Breast epithelium (tissue), 4 donors: ENCODE measurements around the gene IRF2. TPM values are rescaled to one million over a fixed set of nuclear protein-coding genes. Genes with fewer than 3 reads are reported as not detected.
A peak's percentile ranks its signal among the peaks of the same experiment; 100 is the strongest.
"Not testable (repeated sequence)": the region's sequence is repeated elsewhere in the genome, so short reads cannot be mapped to it uniquely, and the experiment has no call there.

ENCODE experiments used
- DNase-seq, 2 donors: peaks; one replicate each; pipeline ENCODE4 v3.0.0-alpha.2; 2019; ENCODE audit warnings: low spot score in 2 of 2
- H3K27ac ChIP-seq, 2 donors: fragments of 200-600 bp; sonication (generic) in 1 of 2; one replicate each; pipeline ENCODE4 v1.5.1; 2016 to 2019; ENCODE audit warnings: mild to moderate bottlenecking in 1 of 2
- H3K27me3 ChIP-seq, 2 donors: fragments of 200-600 bp; sonication (generic) in 1 of 2; one replicate each; pipeline versions ENCODE4 v1.5.1 to v1.6.0; 2017 to 2019; ENCODE audit warnings: control low read depth in 1 of 2, mild to moderate bottlenecking in 1 of 2
- H3K36me3 ChIP-seq: fragments of 200-600 bp; one replicate; pipeline ENCODE4 v1.5.1; 2019
- H3K4me1 ChIP-seq, 2 donors: fragments of 200-600 bp; sonication (generic); one replicate each; pipeline ENCODE4 v1.5.1; 2016 to 2019; ENCODE audit warnings: control low read depth in 1 of 2
- H3K4me3 ChIP-seq, 3 donors: fragments of 200-600 bp; sonication (generic); 1 replicate in 2 of 3; 2 replicates in 1 of 3; pipeline ENCODE4 v1.5.1; 2016 to 2019; ENCODE audit warnings: mild to moderate bottlenecking in 3 of 3, moderate library complexity in 2 of 3
- H3K9me3 ChIP-seq, 2 donors: fragments of 200-600 bp; sonication (generic) in 1 of 2; one replicate each; pipeline ENCODE4 v1.5.1; 2016 to 2019; ENCODE audit warnings: control low read depth in 1 of 2
- POLR2A ChIP-seq: fragments of 450-650 bp; IDR thresholded peaks from one replicate; pipeline ENCODE4 v1.6.1; 2016; ENCODE audit warnings: antibody characterized with exemption, mild to moderate bottlenecking, moderate library complexity
- POLR2AphosphoS5 ChIP-seq, 3 donors: sonication (generic); formaldehyde crosslinking; IDR thresholded peaks; one replicate each; pipeline ENCODE4 v1.6.1; 2017; ENCODE audit warnings: antibody characterized with exemption in 3 of 3
- intact Hi-C: fragments of 100-400 bp; cut with DNase I; formaldehyde crosslinking; loops from one replicate; pipeline ENCODE4 v1.15.1; 2023; ENCODE audit warnings: low total_unique reads
- total RNA-seq, 3 donors: library from RNA; depleted of rRNA; stranded (reverse); fragments of >200 nt; gene quantifications; one replicate each; pipeline ENCODE4 v1.1.0, GENCODE V29; 2016
- TF ChIP-seq, protein P1 (sequence below), 3 donors: fragments of 450-650 bp; IDR thresholded peaks; one replicate each; pipeline ENCODE4 v1.5.1; 2016 to 2017; ENCODE audit warnings: antibody characterized with exemption in 3 of 3, mild to moderate bottlenecking in 3 of 3, moderate library complexity in 3 of 3

Gene IRF2
- total RNA-seq, 3 donors from 2014 or later: 27.4 to 57.8 (median 36.4) TPM

DNA sequence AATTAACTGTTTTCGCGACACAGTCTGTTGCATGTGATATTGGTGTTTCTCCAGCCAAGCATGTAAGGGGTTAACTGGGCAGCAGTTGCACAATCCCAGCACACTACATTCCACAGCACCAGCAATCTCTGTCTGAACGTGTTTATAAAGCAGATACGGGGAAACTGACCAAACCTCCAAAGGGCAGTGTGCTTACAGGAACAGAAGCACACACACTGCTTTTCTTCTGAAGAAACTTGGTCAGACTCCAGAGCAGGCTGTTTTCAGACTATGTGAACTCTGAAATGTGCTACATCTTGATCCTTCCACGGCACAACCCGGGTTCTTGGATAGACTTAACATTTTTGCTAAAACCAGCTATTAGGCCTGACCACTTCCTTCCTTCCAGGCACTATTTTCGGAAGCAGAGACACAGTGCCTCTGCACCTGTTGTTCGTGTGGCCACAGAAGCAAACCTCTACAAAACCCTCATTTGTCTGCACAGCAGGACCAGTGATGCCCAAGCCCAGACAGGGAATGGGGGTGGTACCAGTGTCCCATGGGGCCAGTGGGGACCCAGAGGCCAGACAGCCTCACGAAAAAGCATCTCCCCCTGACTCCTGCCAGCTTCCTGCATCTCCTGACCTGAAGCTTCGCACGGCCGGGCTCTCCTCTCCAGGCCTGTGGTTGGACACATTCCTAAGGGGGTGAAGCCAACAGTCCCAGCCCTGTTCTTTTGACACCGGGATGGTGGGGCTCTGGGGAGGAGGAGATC is 90.1 kb downstream of the IRF2 start:
- peak in 1 of 2 donors; percentile 43 for DNase-seq
- peak overlapping the region; percentile 80 to 86 for H3K27ac ChIP-seq
- peak overlapping the region; percentile 17 to 59 (median 38) for H3K4me3 ChIP-seq
- no peaks in the 10 kb centered on the region for H3K9me3 ChIP-seq
- no peaks in the 10 kb centered on the region for H3K36me3 ChIP-seq
- TF ChIP-seq POLR2A: no peak
- TF ChIP-seq, protein P1, sequence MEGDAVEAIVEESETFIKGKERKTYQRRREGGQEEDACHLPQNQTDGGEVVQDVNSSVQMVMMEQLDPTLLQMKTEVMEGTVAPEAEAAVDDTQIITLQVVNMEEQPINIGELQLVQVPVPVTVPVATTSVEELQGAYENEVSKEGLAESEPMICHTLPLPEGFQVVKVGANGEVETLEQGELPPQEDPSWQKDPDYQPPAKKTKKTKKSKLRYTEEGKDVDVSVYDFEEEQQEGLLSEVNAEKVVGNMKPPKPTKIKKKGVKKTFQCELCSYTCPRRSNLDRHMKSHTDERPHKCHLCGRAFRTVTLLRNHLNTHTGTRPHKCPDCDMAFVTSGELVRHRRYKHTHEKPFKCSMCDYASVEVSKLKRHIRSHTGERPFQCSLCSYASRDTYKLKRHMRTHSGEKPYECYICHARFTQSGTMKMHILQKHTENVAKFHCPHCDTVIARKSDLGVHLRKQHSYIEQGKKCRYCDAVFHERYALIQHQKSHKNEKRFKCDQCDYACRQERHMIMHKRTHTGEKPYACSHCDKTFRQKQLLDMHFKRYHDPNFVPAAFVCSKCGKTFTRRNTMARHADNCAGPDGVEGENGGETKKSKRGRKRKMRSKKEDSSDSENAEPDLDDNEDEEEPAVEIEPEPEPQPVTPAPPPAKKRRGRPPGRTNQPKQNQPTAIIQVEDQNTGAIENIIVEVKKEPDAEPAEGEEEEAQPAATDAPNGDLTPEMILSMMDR (IDR thresholded peaks at IDR 0.05): no peak
- TF ChIP-seq POLR2AphosphoS5 (IDR thresholded peaks at IDR 0.05): no peak
- intact Hi-C loops: no loop called here
- no peaks in the 10 kb centered on the region for H3K27me3 ChIP-seq
- H3K4me1 ChIP-seq: peaks cover 4 to 8% of the 10 kb centered on the region in 2 donors

DNA sequence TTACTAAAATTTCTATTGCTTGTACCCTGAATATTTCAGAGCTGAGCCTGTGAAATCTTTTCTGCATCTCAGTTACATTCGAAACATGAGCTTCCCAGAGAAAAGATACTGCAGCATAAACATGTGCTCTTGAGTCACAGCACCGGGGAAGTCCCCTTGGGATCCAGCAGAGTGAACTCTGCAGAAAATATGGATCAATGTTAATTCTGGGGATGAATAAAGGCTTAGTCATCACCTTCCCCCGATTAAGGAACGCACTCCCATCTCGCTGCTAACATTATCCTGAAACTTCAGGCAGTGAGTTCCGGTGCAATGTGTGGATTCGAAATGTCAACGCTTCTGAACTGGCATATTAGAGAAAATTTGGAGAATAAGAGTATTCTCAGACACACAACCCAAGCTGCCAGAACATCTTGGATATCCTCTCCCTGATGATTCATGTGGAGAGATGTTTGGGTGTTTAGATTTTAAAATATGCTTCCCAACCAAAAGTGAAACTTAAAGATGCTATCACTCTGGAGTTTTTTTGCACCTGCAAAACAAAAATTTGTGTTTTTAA is 90.8 kb downstream of the IRF2 start:
- Histone ChIP-seq H3K4me3 (peak overlapping the region; percentile 17 to 59 (median 38)), H3K27me3 (no peaks in the 10 kb centered on the region), H3K27ac (peak overlapping the region; percentile 80 to 86), H3K9me3 (no peaks in the 10 kb centered on the region), H3K4me1 (peaks cover 4 to 8% of the 10 kb centered on the region in 2 donors), H3K36me3 (no peaks in the 10 kb centered on the region)
- DNase-seq: no peak
- TF ChIP-seq POLR2AphosphoS5 (IDR thresholded peaks at IDR 0.05): peak in 1 of 3 donors; percentile 8
- TF ChIP-seq POLR2A: no peak
- intact Hi-C loops: no loop called here

DNA sequence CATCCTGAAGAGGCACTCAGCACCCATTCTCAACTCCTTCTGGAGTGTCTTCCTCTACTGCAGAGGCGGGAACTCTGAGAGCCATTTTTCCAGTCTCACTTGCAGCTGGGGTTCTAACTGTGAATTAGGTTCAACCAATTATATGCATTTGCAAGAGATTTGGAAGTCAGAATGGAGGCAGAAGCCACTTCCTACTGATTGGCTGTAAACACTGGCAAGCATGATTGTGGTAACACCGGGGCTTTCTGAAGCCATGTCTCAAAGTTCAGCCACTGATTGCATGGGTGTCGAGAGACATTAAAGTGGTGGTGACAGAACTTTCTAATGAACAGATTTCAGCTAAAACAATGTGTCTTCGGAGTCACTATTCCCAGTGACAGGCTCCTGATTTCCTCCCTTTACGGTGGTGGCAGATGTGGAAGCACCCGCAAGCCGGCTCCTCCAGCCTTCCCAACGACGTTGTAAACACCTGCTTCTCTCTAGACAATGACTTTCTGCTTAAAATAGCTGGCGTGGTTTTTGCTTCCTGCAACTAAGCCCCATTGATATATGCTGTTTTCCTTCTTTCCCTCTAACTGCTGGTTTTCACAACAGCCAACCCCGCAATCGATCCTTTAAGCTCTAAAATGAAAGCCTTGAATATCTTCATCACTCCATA is 92.0 kb downstream of the IRF2 start:
- Histone ChIP-seq H3K27ac (peak overlapping the region; percentile 80 to 86), H3K4me1 (peaks cover 4 to 8% of the 10 kb centered on the region in 2 donors)
- TF ChIP-seq, protein P1 (IDR thresholded peaks at IDR 0.05): no peak
- TF ChIP-seq POLR2A (no peak), POLR2AphosphoS5 (IDR thresholded peaks at IDR 0.05) (no peak)

DNA sequence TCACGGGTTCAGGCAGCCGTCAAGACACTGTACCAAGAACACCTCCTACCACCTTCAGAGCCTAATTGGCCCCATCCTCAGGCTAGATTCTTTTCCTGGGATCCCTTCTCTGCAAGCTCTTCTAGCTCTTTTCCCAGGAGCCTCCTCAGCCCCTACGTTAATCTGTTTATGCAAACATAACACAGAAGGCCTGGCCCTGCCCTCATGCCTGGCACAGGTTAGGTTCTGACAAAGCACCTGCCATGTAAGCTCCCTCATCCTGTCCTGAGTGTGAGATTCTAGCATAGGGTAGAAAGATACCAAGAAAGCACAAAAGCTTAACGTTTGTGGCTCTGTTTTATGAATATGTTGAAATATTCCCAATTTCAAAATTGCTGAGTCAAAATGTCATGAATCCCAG is 93.6 kb downstream of the IRF2 start:
- peaks cover 4 to 8% of the 10 kb centered on the region in 2 donors for H3K4me1 ChIP-seq
- no peaks in the 10 kb centered on the region for H3K27me3 ChIP-seq
- H3K9me3 ChIP-seq: no peaks in the 10 kb centered on the region
- no peak for DNase-seq
- H3K4me3 ChIP-seq: no peak overlapping the region
- H3K27ac ChIP-seq: no peak overlapping the region
- intact Hi-C loops: no loop called here
- H3K36me3 ChIP-seq: no peaks in the 10 kb centered on the region
- TF ChIP-seq, protein P1 (IDR thresholded peaks at IDR 0.05): no peak
- TF ChIP-seq POLR2AphosphoS5 (IDR thresholded peaks at IDR 0.05): no peak
- TF ChIP-seq POLR2A: no peak

More for the DNA sequence above, 92.0 kb downstream of the IRF2 start:
- Histone ChIP-seq H3K9me3 (no peaks in the 10 kb centered on the region), H3K27me3 (no peaks in the 10 kb centered on the region), H3K4me3 (no peak overlapping the region), H3K36me3 (no peaks in the 10 kb centered on the region)
- DNase-seq: no peak
- intact Hi-C loops: no loop called here

DNA sequence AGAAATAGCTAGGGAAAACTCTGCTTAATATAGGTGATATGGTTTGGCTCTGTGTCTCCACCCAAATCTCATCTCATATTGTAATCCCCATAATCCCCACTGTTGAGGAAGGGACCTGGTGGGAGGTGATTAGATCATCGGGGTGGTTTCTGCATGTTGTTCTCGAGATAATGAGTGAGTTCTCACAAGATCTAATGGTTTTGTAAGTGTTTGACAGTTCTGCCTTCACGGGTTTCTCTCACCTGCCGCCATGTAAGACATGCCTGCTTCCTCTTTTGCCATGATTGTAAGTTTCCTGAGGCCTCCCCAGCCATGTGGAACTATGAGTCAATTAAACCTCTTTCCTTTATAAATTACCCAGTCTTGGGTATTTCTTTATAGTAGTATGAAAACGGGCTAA is 94.1 kb downstream of the IRF2 start:
- H3K9me3 ChIP-seq, H3K4me3 ChIP-seq, intact Hi-C loops, H3K27ac ChIP-seq, H3K4me1 ChIP-seq, H3K36me3 ChIP-seq, DNase-seq, H3K27me3 ChIP-seq: not testable (repeated sequence)

DNA sequence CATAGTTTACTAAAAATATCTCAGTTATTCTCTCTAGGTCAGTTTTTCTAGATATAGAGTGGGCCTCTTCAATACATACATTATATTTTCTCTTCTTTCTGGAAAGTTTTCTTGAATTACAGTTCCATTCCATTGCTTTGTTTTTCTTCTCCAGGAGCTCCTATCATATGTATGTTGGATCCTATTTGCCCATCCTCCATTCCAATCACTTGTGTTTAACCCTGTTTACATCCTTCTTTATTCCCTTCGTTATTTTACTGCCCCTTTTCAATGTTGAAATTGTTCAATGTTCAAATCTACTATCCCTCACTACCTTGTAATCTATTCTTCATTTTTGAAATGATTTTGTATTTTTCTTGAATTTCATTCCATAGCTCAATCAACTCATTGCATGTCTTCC is 97.4 kb downstream of the IRF2 start:
- Histone ChIP-seq H3K4me1 (no peaks in the 10 kb centered on the region), H3K27me3 (no peaks in the 10 kb centered on the region), H3K9me3 (no peaks in the 10 kb centered on the region), H3K27ac (no peak overlapping the region), H3K4me3 (no peak overlapping the region), H3K36me3 (no peaks in the 10 kb centered on the region)
- TF ChIP-seq POLR2A: no peak
- no peak for TF ChIP-seq POLR2AphosphoS5 (IDR thresholded peaks at IDR 0.05)
- TF ChIP-seq, protein P1 (IDR thresholded peaks at IDR 0.05): no peak
- intact Hi-C loops: no loop called here
- no peak for DNase-seq
